UCSD-AML1 (cell line): ENCODE measurements around the gene FAM89B.

Experiments used
- DNase-seq: peaks from one replicate; lab custom pipeline; 2025; ENCODE audit not compliant: unreplicated experiment; lab: John Stamatoyannopoulos, UW

FAM89B gene

GRCh38 chr11:65609665-65610064 lies 37.3 kb downstream of the FAM89B start:
- no peak for DNase-seq

- no peak for DNase-seq
These were observed 38.1 kb downstream of the FAM89B start for GRCh38 chr11:65610404-65610803.

- DNase-seq: peak; percentile 82
These were observed 38.9 kb downstream of the FAM89B start for GRCh38 chr11:65611028-65611757.

- DNase-seq: no peak
These were observed 39.6 kb downstream of the FAM89B start for GRCh38 chr11:65611758-65612603.

- no peak for DNase-seq
These were observed 40.4 kb downstream of the FAM89B start for GRCh38 chr11:65612691-65613090.

- DNase-seq: no peak
These were observed 41.0 kb downstream of the FAM89B start for GRCh38 chr11:65613091-65613928.

- peak; percentile 100 for DNase-seq
These were observed 43.1 kb downstream of the FAM89B start, which contains the start of gene PCNX3 for GRCh38 chr11:65615229-65615949. TSS of gene PCNX3 (plus strand) at chr11:65615776. CDS start at chr11:65616312, 536 bp downstream.

- peak; percentile 69 for DNase-seq
These were observed 43.7 kb downstream of the FAM89B start for GRCh38 chr11:65615950-65616574.

GRCh38 chr11:65616575-65617001 lies 44.2 kb downstream of the FAM89B start:
- no peak for DNase-seq

- DNase-seq: no peak
These were observed 45.0 kb downstream of the FAM89B start for GRCh38 chr11:65617136-65617850.

GRCh38 chr11:65617990-65618751 lies 45.8 kb downstream of the FAM89B start:
- no peak for DNase-seq

- no peak for DNase-seq
These were observed 46.4 kb downstream of the FAM89B start for GRCh38 chr11:65618763-65619162.

- DNase-seq: no peak
These were observed 47.1 kb downstream of the FAM89B start for GRCh38 chr11:65619281-65619928.

GRCh38 chr11:65620666-65621065 lies 48.3 kb downstream of the FAM89B start:
- no peak for DNase-seq

- no peak for DNase-seq
These were observed 49.1 kb downstream of the FAM89B start for GRCh38 chr11:65621460-65621859.

- no peak for DNase-seq
These were observed 49.7 kb downstream of the FAM89B start for GRCh38 chr11:65622011-65622410.

- DNase-seq: no peak
These were observed 50.8 kb downstream of the FAM89B start for GRCh38 chr11:65623177-65623576.
